Measurements from ENCODE around the gene ZNF576.

DNA sequence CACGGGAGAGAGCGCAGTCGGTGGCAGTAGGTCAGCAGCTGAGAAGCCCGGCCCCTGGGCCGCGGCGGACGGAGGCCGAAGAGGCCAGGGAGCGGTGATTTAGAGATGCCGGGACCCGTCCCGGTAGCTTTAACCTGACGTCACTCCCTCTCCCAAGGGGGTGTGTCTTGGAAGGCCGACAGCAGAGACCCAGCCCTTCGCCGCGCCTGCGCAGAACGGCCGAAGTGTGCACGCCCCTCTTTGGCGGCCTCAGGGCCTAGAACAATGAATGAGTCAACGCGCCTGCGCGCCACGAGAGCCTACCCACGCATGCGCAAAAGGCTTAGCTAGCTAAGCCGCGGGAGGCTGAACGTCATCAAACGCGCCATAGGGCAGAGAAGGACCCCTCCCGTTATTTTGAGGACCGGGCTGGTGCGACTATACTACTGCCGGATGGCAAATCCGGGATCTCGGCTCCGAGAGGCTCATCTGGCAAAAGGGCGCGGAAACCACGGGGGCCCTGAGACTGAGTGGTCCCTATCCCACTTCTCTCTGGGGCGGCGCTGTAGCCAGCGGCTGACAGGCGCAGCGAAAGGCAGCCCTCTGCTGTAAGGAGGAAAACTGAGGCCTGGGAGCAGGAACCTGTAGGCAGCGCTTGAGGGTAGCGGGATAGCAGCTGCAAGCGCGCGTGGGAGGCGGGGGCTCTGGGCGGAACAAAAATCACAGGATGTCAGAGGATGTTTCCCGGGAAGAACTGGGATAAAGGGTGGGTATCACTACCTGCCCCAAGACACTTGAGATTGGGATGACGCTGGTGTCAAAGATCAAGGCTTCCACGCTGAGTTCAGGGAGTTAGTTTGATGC is at the start of gene ZNF576, which contains the start of gene IRGQ:
- TF ChIP-seq CTCF (IDR thresholded peaks at IDR 0.05; ENCODE audit: insufficient read depth, low read length, poor library complexity, severe bottlenecking) (no peak), EZH2phosphoT487 (conservative IDR thresholded peaks at IDR 0.05; ENCODE audit: low read length) (no peak)

Measured in SU-DHL-6 (cell line).